DND-41 (cell line): ENCODE measurements around the gene TSPO.

Experiments
- CTCF ChIP-seq: IDR thresholded peaks from 2 replicates; pipeline ENCODE4 v1.5.1; 2012; ENCODE audit warnings: borderline replicate concordance, low read length, moderate library complexity, mild to moderate bottlenecking; ENCODE audit not compliant: poor library complexity, severe bottlenecking; ENCODE audit errors: extremely low read depth
- EZH2 ChIP-seq: IDR thresholded peaks from 3 replicates; pipeline ENCODE4 v1.6.1; 2012; ENCODE audit warnings: borderline replicate concordance, low read depth, mild to moderate bottlenecking, moderate library complexity, low read length, inconsistent platforms; ENCODE audit not compliant: severe bottlenecking

- TF ChIP-seq CTCF (no peak), EZH2 (peak; percentile 95)
Observed at GRCh38 chr22:43152003-43152356, 621 bp downstream of the TSPO start.
